ENCODE measurements around the gene SRMS. TPM values are rescaled to one million over a fixed set of nuclear protein-coding genes. Genes with fewer than 3 reads are reported as not detected.

SRMS gene
- total and polyA plus RNA-seq, 2 donors (not counting 3 experiments of a cell fraction or from before 2014, with no cell fraction given), result not detected

DNA sequence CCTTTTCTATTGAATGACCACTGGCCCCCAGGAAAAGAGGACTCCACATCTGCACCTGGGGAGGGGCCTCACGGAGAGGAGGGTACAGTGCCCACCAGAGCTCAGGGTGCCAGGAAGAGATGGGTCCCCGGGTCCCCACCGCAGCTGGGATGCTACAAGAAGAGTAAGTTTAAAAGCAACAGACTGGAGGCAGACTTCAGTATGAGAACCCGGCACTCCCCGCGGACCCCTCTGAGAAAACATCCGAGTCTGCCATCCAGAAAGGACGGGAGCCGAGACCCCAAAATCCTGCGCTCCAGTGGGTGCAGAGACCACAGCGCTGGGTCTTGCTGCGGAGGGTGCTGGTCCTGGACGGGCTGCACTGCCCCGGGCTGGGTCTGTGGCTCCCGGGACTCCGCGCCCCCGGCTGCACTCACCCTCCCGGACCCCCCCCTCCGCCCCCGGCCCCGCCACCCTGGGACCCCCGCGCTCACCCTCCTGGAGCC, 26.1 kb upstream of the SRMS start:
- peak overlapping the region; percentile 72 for H3K27ac ChIP-seq (ENCODE audit: insufficient read depth, low read depth, low read length)
- dilution Hi-C loops (cut with MboI; ENCODE audit: extremely low pct_ligation_motif_present, low sequenced_read_pairs), result no loop called here
- no peaks in the 10 kb centered on the region for H3K9me3 ChIP-seq (replicated peaks; ENCODE audit: control insufficient read depth, insufficient read depth, low read length)
- DNase-seq (ENCODE audit: low read depth, low spot score), result peak; percentile 10
- CTCF ChIA-PET, result interaction anchor here (0.6 to 1.6 kb wide), 5 partner anchors 10 to 405 kb away, joined by 3 to 6 read pairs (median 5); no protein-coding TSS in a partner anchor
- TF ChIP-seq, protein P1, sequence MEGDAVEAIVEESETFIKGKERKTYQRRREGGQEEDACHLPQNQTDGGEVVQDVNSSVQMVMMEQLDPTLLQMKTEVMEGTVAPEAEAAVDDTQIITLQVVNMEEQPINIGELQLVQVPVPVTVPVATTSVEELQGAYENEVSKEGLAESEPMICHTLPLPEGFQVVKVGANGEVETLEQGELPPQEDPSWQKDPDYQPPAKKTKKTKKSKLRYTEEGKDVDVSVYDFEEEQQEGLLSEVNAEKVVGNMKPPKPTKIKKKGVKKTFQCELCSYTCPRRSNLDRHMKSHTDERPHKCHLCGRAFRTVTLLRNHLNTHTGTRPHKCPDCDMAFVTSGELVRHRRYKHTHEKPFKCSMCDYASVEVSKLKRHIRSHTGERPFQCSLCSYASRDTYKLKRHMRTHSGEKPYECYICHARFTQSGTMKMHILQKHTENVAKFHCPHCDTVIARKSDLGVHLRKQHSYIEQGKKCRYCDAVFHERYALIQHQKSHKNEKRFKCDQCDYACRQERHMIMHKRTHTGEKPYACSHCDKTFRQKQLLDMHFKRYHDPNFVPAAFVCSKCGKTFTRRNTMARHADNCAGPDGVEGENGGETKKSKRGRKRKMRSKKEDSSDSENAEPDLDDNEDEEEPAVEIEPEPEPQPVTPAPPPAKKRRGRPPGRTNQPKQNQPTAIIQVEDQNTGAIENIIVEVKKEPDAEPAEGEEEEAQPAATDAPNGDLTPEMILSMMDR (IDR thresholded peaks at IDR 0.05; ENCODE audit: extremely low read depth in 1 of 2, insufficient read depth in 1 of 2, low read depth in 1 of 2, low read length in 2 of 2), result no peak
- TF ChIP-seq FOS (IDR thresholded peaks at IDR 0.05; ENCODE audit: borderline replicate concordance, insufficient read depth, low read length) (no peak), JUN (IDR thresholded peaks at IDR 0.05; ENCODE audit: borderline replicate concordance, insufficient read depth, insufficient read length, low read depth) (no peak), EZH2 (IDR thresholded peaks at IDR 0.05; ENCODE audit: borderline replicate concordance, low read depth, low read length, severe bottlenecking) (no peak), GATA2 (IDR thresholded peaks at IDR 0.05; ENCODE audit: insufficient read depth, insufficient read length, low read depth, low read length) (no peak), POLR2AphosphoS5 (IDR thresholded peaks at IDR 0.05; ENCODE audit: insufficient read depth, low read depth, low read length) (no peak), POLR2A (IDR thresholded peaks at IDR 0.05; ENCODE audit: low read depth, low read length) (no peak), MYC (IDR thresholded peaks at IDR 0.05; ENCODE audit: low read depth, low read length) (no peak)
- TF ChIP-seq, protein P2, sequence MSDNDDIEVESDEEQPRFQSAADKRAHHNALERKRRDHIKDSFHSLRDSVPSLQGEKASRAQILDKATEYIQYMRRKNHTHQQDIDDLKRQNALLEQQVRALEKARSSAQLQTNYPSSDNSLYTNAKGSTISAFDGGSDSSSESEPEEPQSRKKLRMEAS (IDR thresholded peaks at IDR 0.05; ENCODE audit: insufficient read depth, insufficient read length), result no peak
- no peaks in the 10 kb centered on the region for H3K27me3 ChIP-seq (ENCODE audit: control insufficient read depth in 2 of 2, insufficient read depth in 2 of 2, low read length in 2 of 2)
- intact Hi-C loops (cut with micrococcal nuclease), result loop anchor here (5.0 kb wide), 1 partner anchor 54 kb away; the partner anchor contains the start of gene GMEB2
- H3K4me2 ChIP-seq (ENCODE audit: insufficient read depth, low read length), result peak overlapping the region; percentile 93
- H3K4me3 ChIP-seq (replicated peaks in 1 of 3; ENCODE audit: insufficient read depth in 1 of 3, low read depth in 1 of 3, low read length in 3 of 3), result peak overlapping the region; percentile 55 to 95 (median 87)
- H4K20me1 ChIP-seq (replicated peaks; ENCODE audit: control insufficient read depth, extremely low read depth, insufficient read depth, low read length), result no peaks in the 10 kb centered on the region
- peaks cover 10% of the 10 kb centered on the region for H3K4me1 ChIP-seq (ENCODE audit: control insufficient read depth, extremely low read depth, insufficient read depth, low read length)
- H3K79me2 ChIP-seq (ENCODE audit: control insufficient read depth, insufficient read depth, low read length), result peaks cover 5% of the 10 kb centered on the region
- peak overlapping the region; percentile 90 for H3K9ac ChIP-seq (replicated peaks; ENCODE audit: extremely low read depth, insufficient read depth, low read length)
- H2AFZ ChIP-seq (ENCODE audit: low read depth, low read length), result peak overlapping the region; percentile 88
- FAIRE-seq, result no peak
- no peaks in the 10 kb centered on the region for H3K36me3 ChIP-seq (ENCODE audit: control insufficient read depth in 2 of 2, extremely low read depth in 1 of 2, insufficient read depth in 2 of 2, low read length in 2 of 2)
- H3K9me1 ChIP-seq (replicated peaks; ENCODE audit: control insufficient read depth, extremely low read depth, insufficient read depth, low read length), result no peaks in the 10 kb centered on the region
- POLR2A ChIA-PET, result interaction anchor here (0.6 to 1.4 kb wide), 7 partner anchors 10 to 400 kb away, joined by 3 to 10 read pairs (median 5); partner anchors contain the start of genes GMEB2 and UCKL1
- BruUV-seq (replicated peaks), result no TSS peak

Measured in endothelial cell of umbilical vein (primary cell).